WERI-Rb-1 (cell line): ENCODE measurements around the gene TGIF2.
"Not testable (repeated sequence)": the region's sequence is repeated elsewhere in the genome, so short reads cannot be mapped to it uniquely, and the experiment has no call there.

ENCODE experiments used
- DNase-seq: peaks from one replicate; pipeline ENCODE4 v3.0.0-alpha.2; 2020
- H3K27ac ChIP-seq: fragments of 250-450 bp; sonication (Bioruptor Pico); 2 replicates; pipeline ENCODE4 v1.5.1; 2020; ENCODE audit warnings: mild to moderate bottlenecking, moderate library complexity
- H3K27me3 ChIP-seq: fragments of 250-450 bp; sonication (Bioruptor Pico); 2 replicates; pipeline ENCODE4 v1.5.1; 2021; ENCODE audit warnings: mild to moderate bottlenecking, low read depth, moderate library complexity; ENCODE audit not compliant: insufficient read depth, severe bottlenecking
- H3K36me3 ChIP-seq: fragments of 250-450 bp; sonication (Bioruptor Pico); 2 replicates; pipeline ENCODE4 v1.5.1; 2020; ENCODE audit warnings: mild to moderate bottlenecking, moderate library complexity
- H3K4me3 ChIP-seq: 2 replicates; pipeline ENCODE4 v1.5.1; 2011; ENCODE audit warnings: low read depth, mild to moderate bottlenecking, control low read depth, low read length
- H3K9me3 ChIP-seq: fragments of 250-450 bp; sonication (Bioruptor Pico); 2 replicates; pipeline ENCODE4 v1.5.1; 2021; ENCODE audit warnings: mild to moderate bottlenecking, moderate library complexity; ENCODE audit not compliant: severe bottlenecking
- TF ChIP-seq, protein P1 (sequence below): IDR thresholded peaks from 2 replicates; pipeline ENCODE4 v1.5.1; 2011; ENCODE audit warnings: low read depth, mild to moderate bottlenecking, control low read depth, inconsistent platforms, low read length

TGIF2 gene

DNA sequence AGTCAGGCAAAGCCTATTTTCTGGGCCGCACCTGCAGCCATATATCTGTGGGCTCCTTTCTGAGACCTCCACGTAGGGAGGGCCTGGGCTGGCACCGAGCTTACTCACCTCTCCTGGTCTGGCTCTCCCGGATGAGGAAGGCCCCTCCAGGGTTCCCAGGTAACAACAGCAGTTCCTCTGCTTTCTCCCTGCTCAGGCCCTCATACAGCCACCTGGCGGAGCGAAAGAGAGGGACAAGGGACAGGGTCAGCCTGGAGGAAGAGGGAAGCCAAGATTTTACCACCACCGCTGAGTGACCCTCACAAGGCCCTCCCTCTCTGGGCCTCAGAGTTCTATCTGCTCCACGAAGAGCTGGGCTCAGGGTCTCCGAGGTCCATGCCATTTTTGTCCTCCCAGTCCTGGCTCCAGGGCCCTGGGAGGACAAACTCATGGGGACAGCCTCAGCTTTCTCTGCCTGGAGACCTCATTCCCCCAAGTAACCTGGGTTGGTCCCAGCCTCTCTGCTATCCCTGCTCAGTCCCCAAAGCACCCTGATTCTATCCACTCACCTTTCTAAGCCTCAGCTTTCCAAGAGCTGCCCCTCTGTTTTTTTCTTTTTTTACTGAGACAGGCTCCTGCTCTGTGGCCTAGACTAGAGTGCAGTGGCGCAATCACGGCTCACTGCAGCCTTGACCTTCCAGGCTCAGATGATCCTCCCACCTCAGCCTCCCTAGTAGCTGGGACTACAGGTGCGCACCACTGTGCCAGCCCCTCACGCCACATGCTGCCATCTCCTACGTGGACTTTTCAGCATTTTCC lies 59.3 kb downstream of the TGIF2 start:
- Histone ChIP-seq H3K27ac (no peak overlapping the region), H3K27me3 (no peaks in the 10 kb centered on the region), H3K9me3 (no peaks in the 10 kb centered on the region), H3K4me3 (no peak overlapping the region), H3K36me3 (no peaks in the 10 kb centered on the region)
- DNase-seq, result no peak
- TF ChIP-seq, protein P1, sequence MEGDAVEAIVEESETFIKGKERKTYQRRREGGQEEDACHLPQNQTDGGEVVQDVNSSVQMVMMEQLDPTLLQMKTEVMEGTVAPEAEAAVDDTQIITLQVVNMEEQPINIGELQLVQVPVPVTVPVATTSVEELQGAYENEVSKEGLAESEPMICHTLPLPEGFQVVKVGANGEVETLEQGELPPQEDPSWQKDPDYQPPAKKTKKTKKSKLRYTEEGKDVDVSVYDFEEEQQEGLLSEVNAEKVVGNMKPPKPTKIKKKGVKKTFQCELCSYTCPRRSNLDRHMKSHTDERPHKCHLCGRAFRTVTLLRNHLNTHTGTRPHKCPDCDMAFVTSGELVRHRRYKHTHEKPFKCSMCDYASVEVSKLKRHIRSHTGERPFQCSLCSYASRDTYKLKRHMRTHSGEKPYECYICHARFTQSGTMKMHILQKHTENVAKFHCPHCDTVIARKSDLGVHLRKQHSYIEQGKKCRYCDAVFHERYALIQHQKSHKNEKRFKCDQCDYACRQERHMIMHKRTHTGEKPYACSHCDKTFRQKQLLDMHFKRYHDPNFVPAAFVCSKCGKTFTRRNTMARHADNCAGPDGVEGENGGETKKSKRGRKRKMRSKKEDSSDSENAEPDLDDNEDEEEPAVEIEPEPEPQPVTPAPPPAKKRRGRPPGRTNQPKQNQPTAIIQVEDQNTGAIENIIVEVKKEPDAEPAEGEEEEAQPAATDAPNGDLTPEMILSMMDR, result 0 out of 2 replicates have a peak, but pooled peaks have one; percentile 1

- Histone ChIP-seq H3K27me3 (no peaks in the 10 kb centered on the region), H3K4me3 (no peak overlapping the region), H3K27ac (no peak overlapping the region), H3K36me3 (no peaks in the 10 kb centered on the region), H3K9me3 (no peaks in the 10 kb centered on the region)
- TF ChIP-seq, protein P1, result no peak
- no peak for DNase-seq
These were observed 59.9 kb downstream of the TGIF2 start for GRCh38 chr20:36633285-36633772.

- H3K27ac ChIP-seq, result no peak overlapping the region
- no peaks in the 10 kb centered on the region for H3K9me3 ChIP-seq
- no peak overlapping the region for H3K4me3 ChIP-seq
- DNase-seq, result no peak
- H3K27me3 ChIP-seq, result no peaks in the 10 kb centered on the region
- TF ChIP-seq, protein P1, result no peak
- H3K36me3 ChIP-seq, result no peaks in the 10 kb centered on the region
These were observed 60.9 kb downstream of the TGIF2 start for GRCh38 chr20:36634342-36634741.

- H3K4me3 ChIP-seq, H3K36me3 ChIP-seq, H3K27ac ChIP-seq, DNase-seq, H3K27me3 ChIP-seq, H3K9me3 ChIP-seq: not testable (repeated sequence)
These were observed 65.5 kb downstream of the TGIF2 start for GRCh38 chr20:36638876-36639400.

- no peak for DNase-seq
These were observed 68.1 kb downstream of the TGIF2 start for GRCh38 chr20:36641506-36641843.

GRCh38 chr20:36642136-36642535 lies 68.7 kb downstream of the TGIF2 start:
- no peaks in the 10 kb centered on the region for H3K27me3 ChIP-seq
- H3K9me3 ChIP-seq, result no peaks in the 10 kb centered on the region
- no peaks in the 10 kb centered on the region for H3K36me3 ChIP-seq
- DNase-seq, result no peak
- no peak overlapping the region for H3K4me3 ChIP-seq
- no peak overlapping the region for H3K27ac ChIP-seq
- TF ChIP-seq, protein P1, result no peak

More at GRCh38 chr20:36641506-36641843, 68.1 kb downstream of the TGIF2 start:
- Histone ChIP-seq H3K9me3 (no peaks in the 10 kb centered on the region), H3K4me3 (no peak overlapping the region), H3K36me3 (no peaks in the 10 kb centered on the region), H3K27me3 (no peaks in the 10 kb centered on the region), H3K27ac (no peak overlapping the region)
- TF ChIP-seq, protein P1, result no peak
